BJ (cell line): Measurements from ENCODE around the gene PCDHGA8. TPM values are rescaled to one million over a fixed set of nuclear protein-coding genes. Genes with fewer than 3 reads are reported as not detected.
A peak's percentile ranks its signal among the peaks of the same experiment; 100 is the strongest.
"Not testable (repeated sequence)": the region's sequence is repeated elsewhere in the genome, so short reads cannot be mapped to it uniquely, and the experiment has no call there.

Experiments
- CTCF ChIA-PET: fragments of 350-600 bp; formaldehyde crosslinking; extraction: SDS; loops from one replicate; lab custom pipeline; 2021; ENCODE audit warnings: antibody characterized with exemption, inconsistent platforms; lab: Yijun Ruan, JAX
- POLR2A ChIA-PET: fragments of 300-600 bp; sonication (Branson Sonifier 250); formaldehyde crosslinking; extraction: SDS; loops from one replicate; lab custom pipeline; 2021; ENCODE audit warnings: antibody characterized with exemption; lab: Charles Lee
- DNase-seq: peaks from one replicate; pipeline ENCODE4 v3.0.0-alpha.2; 2011; ENCODE audit warnings: low read depth
- H3K27me3 ChIP-seq: 2 replicates; pipeline ENCODE4 v1.6.0; 2011; ENCODE audit warnings: low read length; ENCODE audit not compliant: control insufficient read depth, insufficient read depth
- H3K36me3 ChIP-seq: 2 replicates; pipeline ENCODE4 v1.5.1; 2011; ENCODE audit warnings: low read length; ENCODE audit not compliant: control insufficient read depth, insufficient read depth
- H3K4me3 ChIP-seq: 2 replicates; pipeline ENCODE4 v1.5.1; 2011; ENCODE audit warnings: low read depth, mild to moderate bottlenecking, control low read depth, low read length
- polyA plus RNA-seq: library from polyadenylated mRNA; depleted of rRNA; stranded (reverse); fragments of >200 nt; gene quantifications from 2 replicates; pipeline ENCODE4 v1.2.3, GENCODE V29; 2011
- TF ChIP-seq, protein P1 (sequence below): IDR thresholded peaks from 2 replicates; pipeline ENCODE4 v1.5.1; 2011; ENCODE audit warnings: low read depth, mild to moderate bottlenecking, control low read depth, inconsistent platforms, low read length, moderate library complexity; ENCODE audit not compliant: insufficient read depth

Gene PCDHGA8
- polyA plus RNA-seq, 1 experiment, result 0.77 TPM

DNA sequence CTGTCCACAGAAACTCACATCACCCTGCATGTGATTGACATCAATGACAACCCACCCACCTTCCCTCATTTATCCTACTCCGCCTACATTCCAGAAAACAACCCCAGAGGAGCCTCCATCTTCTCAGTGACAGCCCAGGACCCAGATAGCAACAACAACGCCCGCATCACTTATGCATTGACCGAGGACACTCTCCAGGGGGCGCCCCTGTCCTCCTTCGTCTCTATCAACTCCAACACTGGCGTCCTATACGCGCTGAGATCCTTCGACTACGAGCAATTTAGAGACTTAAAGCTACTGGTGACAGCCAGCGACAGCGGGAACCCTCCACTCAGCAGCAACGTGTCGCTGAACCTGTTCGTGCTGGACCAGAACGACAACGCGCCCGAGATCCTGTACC, 47.1 kb upstream of the PCDHGA8 start:
- POLR2A ChIA-PET, result no interaction called here

DNA sequence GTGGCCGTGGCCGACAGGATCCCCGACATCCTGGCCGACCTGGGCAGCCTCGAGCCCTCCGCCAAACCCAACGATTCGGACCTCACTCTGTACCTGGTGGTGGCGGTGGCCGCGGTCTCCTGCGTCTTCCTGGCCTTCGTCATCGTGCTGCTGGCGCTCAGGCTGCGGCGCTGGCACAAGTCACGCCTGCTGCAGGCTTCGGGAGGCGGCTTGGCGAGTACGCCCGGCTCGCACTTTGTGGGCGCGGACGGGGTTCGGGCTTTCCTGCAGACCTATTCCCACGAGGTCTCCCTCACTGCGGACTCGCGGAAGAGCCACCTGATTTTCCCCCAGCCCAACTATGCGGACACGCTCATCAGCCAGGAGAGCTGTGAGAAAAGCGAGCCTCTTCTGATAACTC, 46.4 kb upstream of the PCDHGA8 start:
- CTCF ChIA-PET, result interaction anchor here (1.2 kb wide), 1 partner anchor 9 kb away, joined by 4 read pairs; the partner anchor contains the start of gene PCDHGA4
- POLR2A ChIA-PET, result not testable (repeated sequence)

More for the DNA sequence above, 47.1 kb upstream of the PCDHGA8 start:
- CTCF ChIA-PET, result no interaction called here
- TF ChIP-seq, protein P1, sequence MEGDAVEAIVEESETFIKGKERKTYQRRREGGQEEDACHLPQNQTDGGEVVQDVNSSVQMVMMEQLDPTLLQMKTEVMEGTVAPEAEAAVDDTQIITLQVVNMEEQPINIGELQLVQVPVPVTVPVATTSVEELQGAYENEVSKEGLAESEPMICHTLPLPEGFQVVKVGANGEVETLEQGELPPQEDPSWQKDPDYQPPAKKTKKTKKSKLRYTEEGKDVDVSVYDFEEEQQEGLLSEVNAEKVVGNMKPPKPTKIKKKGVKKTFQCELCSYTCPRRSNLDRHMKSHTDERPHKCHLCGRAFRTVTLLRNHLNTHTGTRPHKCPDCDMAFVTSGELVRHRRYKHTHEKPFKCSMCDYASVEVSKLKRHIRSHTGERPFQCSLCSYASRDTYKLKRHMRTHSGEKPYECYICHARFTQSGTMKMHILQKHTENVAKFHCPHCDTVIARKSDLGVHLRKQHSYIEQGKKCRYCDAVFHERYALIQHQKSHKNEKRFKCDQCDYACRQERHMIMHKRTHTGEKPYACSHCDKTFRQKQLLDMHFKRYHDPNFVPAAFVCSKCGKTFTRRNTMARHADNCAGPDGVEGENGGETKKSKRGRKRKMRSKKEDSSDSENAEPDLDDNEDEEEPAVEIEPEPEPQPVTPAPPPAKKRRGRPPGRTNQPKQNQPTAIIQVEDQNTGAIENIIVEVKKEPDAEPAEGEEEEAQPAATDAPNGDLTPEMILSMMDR, result no peak
- H3K27me3 ChIP-seq, result no peaks in the 10 kb centered on the region
- no peaks in the 10 kb centered on the region for H3K36me3 ChIP-seq
- no peak for DNase-seq
- H3K4me3 ChIP-seq, result no peak overlapping the region

DNA sequence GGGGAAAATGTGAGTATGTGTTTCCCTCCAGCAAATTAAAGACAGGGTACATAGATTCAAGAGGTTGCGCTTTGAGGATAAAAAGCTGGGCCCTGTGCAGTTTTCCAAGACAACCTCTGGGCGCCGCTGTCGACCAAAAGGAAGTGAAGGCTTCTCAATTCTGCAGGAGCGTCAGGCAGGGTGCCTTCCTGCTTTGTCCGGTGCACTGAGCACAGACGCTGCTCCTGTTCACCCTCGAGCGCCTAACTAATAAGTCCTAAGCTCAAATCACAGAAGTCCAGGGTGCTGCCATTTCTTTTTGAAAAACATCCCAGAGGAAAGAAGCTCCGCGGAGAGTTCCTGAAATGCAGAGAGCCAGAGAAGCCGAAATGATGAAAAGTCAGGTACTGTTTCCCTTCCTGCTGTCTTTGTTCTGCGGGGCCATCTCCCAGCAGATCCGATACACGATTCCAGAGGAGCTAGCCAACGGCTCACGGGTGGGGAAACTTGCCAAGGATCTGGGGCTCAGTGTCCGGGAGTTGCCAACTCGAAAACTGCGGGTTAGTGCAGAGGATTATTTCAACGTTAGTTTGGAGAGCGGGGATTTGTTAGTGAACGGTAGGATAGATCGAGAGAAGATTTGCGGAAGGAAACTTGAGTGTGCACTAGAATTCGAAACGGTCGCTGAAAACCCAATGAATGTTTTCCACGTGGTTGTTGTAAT, 42.4 kb upstream of the PCDHGA8 start, which contains the start of gene PCDHGB1:
PCDHGB1 (plus strand) TSS at position 183 of the 703 bp plus-strand sequence; CDS start at position 345, 162 bp downstream.
- ChIA-PET CTCF (interaction anchor here (0.6 to 3.1 kb wide), 21 partner anchors 8 to 217 kb away, joined by 3 to 20 read pairs (median 4); partner anchors contain the start of genes PCDHGA1, PCDHGA10, PCDHGA2 and PCDHGA5), POLR2A (no interaction called here)
- no peaks in the 10 kb centered on the region for H3K36me3 ChIP-seq

More for the DNA sequence above, 46.4 kb upstream of the PCDHGA8 start:
- not testable (repeated sequence) for H3K36me3 ChIP-seq, H3K27me3 ChIP-seq, H3K4me3 ChIP-seq, DNase-seq

DNA sequence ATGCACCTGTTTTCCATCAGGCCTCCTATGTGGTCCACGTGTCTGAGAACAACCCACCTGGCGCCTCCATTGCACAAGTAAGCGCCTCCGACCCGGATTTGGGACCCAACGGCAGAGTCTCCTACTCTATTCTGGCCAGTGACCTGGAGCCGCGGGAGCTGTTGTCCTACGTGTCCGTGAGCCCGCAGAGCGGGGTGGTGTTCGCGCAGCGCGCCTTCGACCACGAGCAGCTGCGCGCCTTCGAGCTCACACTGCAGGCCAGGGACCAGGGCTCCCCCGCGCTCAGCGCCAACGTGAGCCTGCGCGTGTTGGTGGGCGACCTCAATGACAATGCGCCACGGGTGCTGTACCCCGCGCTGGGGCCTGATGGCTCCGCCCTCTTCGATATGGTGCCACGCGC, 40.8 kb upstream of the PCDHGA8 start:
- TF ChIP-seq, protein P1, result no peak
- POLR2A ChIA-PET, result no interaction called here
- CTCF ChIA-PET, result interaction anchor here (1.2 to 3.1 kb wide), 3 partner anchors 18 to 213 kb away, joined by 3 to 20 read pairs (median 4); partner anchors contain the start of gene PCDHGB3
- Histone ChIP-seq H3K36me3 (no peaks in the 10 kb centered on the region), H3K4me3 (no peak overlapping the region), H3K27me3 (no peaks in the 10 kb centered on the region)
- DNase-seq, result no peak

More for the DNA sequence above, 42.4 kb upstream of the PCDHGA8 start, which contains the start of gene PCDHGB1:
- Histone ChIP-seq H3K4me3 (peak within 1 kb of the TSS; percentile 32), H3K27me3 (no peaks in the 10 kb centered on the region)
- TF ChIP-seq, protein P1, result peak; percentile 76
- no peak for DNase-seq

DNA sequence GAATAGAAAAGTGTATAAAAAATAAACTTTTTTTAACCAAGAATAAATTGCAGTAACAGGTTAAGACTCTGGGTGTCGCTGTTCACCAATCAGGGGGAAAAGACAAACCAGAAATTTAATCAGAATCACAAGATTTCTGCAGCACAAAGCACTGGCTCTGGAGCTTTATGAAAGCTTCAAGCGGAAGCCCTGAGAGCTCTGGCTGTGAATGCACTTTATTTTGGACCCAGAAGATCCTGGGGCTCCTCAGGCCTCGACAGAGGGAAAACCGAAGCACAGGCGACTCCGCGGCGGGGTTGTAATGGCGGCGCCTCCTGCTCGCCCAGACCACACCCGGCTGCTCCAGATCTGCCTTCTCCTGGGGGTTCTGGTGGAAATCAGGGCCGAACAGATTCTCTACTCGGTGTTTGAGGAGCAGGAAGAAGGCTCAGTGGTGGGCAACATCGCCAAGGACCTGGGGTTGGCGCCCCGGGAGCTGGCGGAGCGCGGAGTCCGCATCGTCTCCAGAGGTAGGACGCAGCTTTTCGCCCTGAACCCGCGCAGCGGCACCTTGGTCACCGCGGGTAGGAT, 37.4 kb upstream of the PCDHGA8 start, which contains the start of gene PCDHGA4:
PCDHGA4 (plus strand) TSS at position 122 of the 570 bp plus-strand sequence; CDS start at position 209, 87 bp downstream.
- peak within 1 kb of the TSS; percentile 36 for H3K4me3 ChIP-seq
- no peak for DNase-seq
- H3K27me3 ChIP-seq, result no peaks in the 10 kb centered on the region
- CTCF ChIA-PET, result interaction anchor here (1.0 to 3.1 kb wide), 18 partner anchors 8 to 212 kb away, joined by 3 to 16 read pairs (median 5); partner anchors contain the start of genes PCDHGA10, PCDHGA2, PCDHGA3 and PCDHGA5
- POLR2A ChIA-PET, result no interaction called here
- TF ChIP-seq, protein P1, result peak; percentile 38
- H3K36me3 ChIP-seq, result no peaks in the 10 kb centered on the region
